Measurements from ENCODE around the gene ZNF396. TPM values are rescaled to one million over a fixed set of nuclear protein-coding genes. Genes with fewer than 3 reads are reported as not detected.

The ZNF396 gene
- total and polyA plus RNA-seq, 2 donors from 2014 or later = 4.7 to 6.5 TPM

GRCh38 chr18:35371412-35372195 is 5.5 kb downstream of the ZNF396 start:
- H3K4me1 ChIP-seq (ENCODE audit: control insufficient read depth in 2 of 3, insufficient read depth in 2 of 3, low read depth in 1 of 3, low read length in 3 of 3) = no peaks in the 10 kb centered on the region
- intact Hi-C loops (cut with DNase I) = no loop called here
- TF ChIP-seq, protein P1, sequence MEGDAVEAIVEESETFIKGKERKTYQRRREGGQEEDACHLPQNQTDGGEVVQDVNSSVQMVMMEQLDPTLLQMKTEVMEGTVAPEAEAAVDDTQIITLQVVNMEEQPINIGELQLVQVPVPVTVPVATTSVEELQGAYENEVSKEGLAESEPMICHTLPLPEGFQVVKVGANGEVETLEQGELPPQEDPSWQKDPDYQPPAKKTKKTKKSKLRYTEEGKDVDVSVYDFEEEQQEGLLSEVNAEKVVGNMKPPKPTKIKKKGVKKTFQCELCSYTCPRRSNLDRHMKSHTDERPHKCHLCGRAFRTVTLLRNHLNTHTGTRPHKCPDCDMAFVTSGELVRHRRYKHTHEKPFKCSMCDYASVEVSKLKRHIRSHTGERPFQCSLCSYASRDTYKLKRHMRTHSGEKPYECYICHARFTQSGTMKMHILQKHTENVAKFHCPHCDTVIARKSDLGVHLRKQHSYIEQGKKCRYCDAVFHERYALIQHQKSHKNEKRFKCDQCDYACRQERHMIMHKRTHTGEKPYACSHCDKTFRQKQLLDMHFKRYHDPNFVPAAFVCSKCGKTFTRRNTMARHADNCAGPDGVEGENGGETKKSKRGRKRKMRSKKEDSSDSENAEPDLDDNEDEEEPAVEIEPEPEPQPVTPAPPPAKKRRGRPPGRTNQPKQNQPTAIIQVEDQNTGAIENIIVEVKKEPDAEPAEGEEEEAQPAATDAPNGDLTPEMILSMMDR (IDR thresholded peaks at IDR 0.05; ENCODE audit: borderline replicate concordance, extremely low read depth, insufficient read depth) = no peak

DNA sequence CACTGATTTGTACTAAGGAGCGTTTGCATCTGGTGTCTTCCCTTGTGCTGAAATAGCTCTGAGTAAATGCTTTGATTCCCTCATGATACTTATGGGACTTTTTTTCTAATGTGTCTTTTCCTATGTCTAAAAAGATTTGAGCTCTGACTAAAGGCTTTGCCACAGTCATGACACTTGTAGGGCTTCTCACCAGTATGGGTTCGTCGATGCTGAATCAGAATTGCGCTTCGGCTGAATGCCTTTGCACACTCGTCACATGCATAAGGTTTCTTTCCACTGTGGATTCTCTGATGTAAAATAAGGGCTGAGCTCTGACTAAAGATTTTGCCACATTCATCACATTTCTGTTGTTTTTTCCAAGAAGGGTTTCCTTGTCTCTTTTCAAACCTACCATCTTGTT is 8.0 kb downstream of the ZNF396 start:
- H3K27ac ChIP-seq (ENCODE audit: low read depth in 2 of 2, low read length in 2 of 2) = no peak overlapping the region
- intact Hi-C loops (cut with DNase I) = no loop called here
- H3K4me1 ChIP-seq (ENCODE audit: control insufficient read depth in 2 of 3, insufficient read depth in 2 of 3, low read depth in 1 of 3, low read length in 3 of 3) = no peaks in the 10 kb centered on the region
- TF ChIP-seq, protein P1 (IDR thresholded peaks at IDR 0.05; ENCODE audit: borderline replicate concordance, extremely low read depth, insufficient read depth) = no peak
- peaks cover 0 to 5% (median 0%) of the 10 kb centered on the region in 3 donors for H3K36me3 ChIP-seq (ENCODE audit: control insufficient read depth in 2 of 3, insufficient read depth in 3 of 3, low read length in 3 of 3)
- no peaks in the 10 kb centered on the region for H3K27me3 ChIP-seq (ENCODE audit: control insufficient read depth, insufficient read depth, low read length)
- no peaks in the 10 kb centered on the region for H3K9me3 ChIP-seq (ENCODE audit: control insufficient read depth in 2 of 3, insufficient read depth in 1 of 3, low read length in 3 of 3)
- FAIRE-seq = no peak
- no peak for DNase-seq
- H3K9ac ChIP-seq (ENCODE audit: low read length in 3 of 3) = no peak overlapping the region
- no peak overlapping the region for H3K4me3 ChIP-seq (ENCODE audit: low read length in 3 of 3)

More at GRCh38 chr18:35371412-35372195, 5.5 kb downstream of the ZNF396 start:
- Histone ChIP-seq H3K27ac (ENCODE audit: low read depth in 2 of 2, low read length in 2 of 2) (no peak overlapping the region), H3K9me3 (ENCODE audit: control insufficient read depth in 2 of 3, insufficient read depth in 1 of 3, low read length in 3 of 3) (no peaks in the 10 kb centered on the region), H3K9ac (ENCODE audit: low read length in 3 of 3) (no peak overlapping the region), H3K27me3 (ENCODE audit: control insufficient read depth, insufficient read depth, low read length) (no peaks in the 10 kb centered on the region), H3K4me3 (ENCODE audit: low read length in 3 of 3) (no peak overlapping the region), H3K36me3 (ENCODE audit: control insufficient read depth in 2 of 3, insufficient read depth in 3 of 3, low read length in 3 of 3) (peaks cover 0 to 5% (median 0%) of the 10 kb centered on the region in 3 donors)
- no peak for DNase-seq
- no peak for FAIRE-seq

GRCh38 chr18:35368595-35368994 is 8.5 kb downstream of the ZNF396 start:
- Histone ChIP-seq H3K9ac (ENCODE audit: low read length in 3 of 3) (no peak overlapping the region), H3K36me3 (ENCODE audit: control insufficient read depth in 2 of 3, insufficient read depth in 3 of 3, low read length in 3 of 3) (peaks cover 0 to 5% (median 0%) of the 10 kb centered on the region in 3 donors), H3K9me3 (ENCODE audit: control insufficient read depth in 2 of 3, insufficient read depth in 1 of 3, low read length in 3 of 3) (no peaks in the 10 kb centered on the region), H3K4me1 (ENCODE audit: control insufficient read depth in 2 of 3, insufficient read depth in 2 of 3, low read depth in 1 of 3, low read length in 3 of 3) (no peaks in the 10 kb centered on the region), H3K27ac (ENCODE audit: low read depth in 2 of 2, low read length in 2 of 2) (no peak overlapping the region), H3K27me3 (ENCODE audit: control insufficient read depth, insufficient read depth, low read length) (no peaks in the 10 kb centered on the region), H3K4me3 (ENCODE audit: low read length in 3 of 3) (no peak overlapping the region)
- intact Hi-C loops (cut with DNase I) = no loop called here
- DNase-seq = no peak
- TF ChIP-seq, protein P1 (IDR thresholded peaks at IDR 0.05; ENCODE audit: borderline replicate concordance, extremely low read depth, insufficient read depth) = no peak
- FAIRE-seq = no peak
